NCI-H1105 treated with DMSO at 0.1 percent for 48 hours (cell line): Measurements from ENCODE around the gene LRRC41.
A peak's percentile ranks its signal among the peaks of the same experiment; 100 is the strongest.
"Not testable (repeated sequence)": the region's sequence is repeated elsewhere in the genome, so short reads cannot be mapped to it uniquely, and the experiment has no call there.

Experiments used
- DNase-seq: peaks from one replicate; lab custom pipeline; 2025; lab: John Stamatoyannopoulos, UW

LRRC41 gene, protein sequence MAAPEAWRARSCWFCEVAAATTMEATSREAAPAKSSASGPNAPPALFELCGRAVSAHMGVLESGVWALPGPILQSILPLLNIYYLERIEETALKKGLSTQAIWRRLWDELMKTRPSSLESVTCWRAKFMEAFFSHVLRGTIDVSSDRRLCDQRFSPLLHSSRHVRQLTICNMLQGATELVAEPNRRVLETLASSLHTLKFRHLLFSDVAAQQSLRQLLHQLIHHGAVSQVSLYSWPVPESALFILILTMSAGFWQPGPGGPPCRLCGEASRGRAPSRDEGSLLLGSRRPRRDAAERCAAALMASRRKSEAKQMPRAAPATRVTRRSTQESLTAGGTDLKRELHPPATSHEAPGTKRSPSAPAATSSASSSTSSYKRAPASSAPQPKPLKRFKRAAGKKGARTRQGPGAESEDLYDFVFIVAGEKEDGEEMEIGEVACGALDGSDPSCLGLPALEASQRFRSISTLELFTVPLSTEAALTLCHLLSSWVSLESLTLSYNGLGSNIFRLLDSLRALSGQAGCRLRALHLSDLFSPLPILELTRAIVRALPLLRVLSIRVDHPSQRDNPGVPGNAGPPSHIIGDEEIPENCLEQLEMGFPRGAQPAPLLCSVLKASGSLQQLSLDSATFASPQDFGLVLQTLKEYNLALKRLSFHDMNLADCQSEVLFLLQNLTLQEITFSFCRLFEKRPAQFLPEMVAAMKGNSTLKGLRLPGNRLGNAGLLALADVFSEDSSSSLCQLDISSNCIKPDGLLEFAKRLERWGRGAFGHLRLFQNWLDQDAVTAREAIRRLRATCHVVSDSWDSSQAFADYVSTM

DNA sequence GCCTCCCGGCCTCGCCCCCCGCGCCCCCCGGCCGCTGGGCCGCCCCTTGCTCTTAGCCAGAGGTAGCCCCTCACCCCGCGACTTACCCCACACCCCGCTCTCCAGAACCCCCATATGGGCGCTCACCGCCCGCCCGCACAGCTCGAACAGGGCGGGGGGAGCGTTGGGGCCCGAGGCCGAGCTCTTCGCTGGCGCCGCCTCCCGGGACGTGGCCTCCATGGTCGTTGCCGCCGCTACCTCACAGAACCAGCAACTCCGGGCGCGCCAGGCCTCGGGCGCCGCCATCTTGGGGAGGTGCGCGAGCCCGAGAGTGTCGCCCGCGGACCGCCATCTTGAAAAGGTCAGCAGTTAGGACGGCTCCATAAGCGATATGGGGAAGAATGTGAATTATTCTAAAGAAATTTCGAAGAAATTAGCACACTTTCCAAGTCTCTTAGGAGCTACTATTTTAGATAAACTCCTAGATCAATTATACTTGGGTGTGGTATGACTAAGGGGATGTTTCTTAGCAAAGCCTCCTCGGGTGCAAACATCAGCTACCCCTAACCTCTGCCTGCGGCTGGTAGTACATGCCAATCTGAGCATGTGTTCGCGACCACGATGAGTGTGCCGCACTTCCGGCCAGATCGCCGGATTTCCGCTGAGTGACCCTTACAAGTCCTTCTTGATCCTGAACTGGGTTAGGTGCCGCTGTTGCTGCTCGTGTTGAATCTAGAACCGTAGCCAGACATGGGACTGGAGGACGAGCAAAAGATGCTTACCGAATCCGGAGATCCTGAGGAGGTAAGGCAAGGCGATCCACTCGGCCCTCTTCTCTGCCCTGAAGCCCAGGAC lies at the start of gene LRRC41, which contains the start of gene UQCRH:
Gene LRRC41, minus strand, starts transcription at position 579 of the 834 bp plus-strand sequence. Its CDS starts 294 bp downstream, at position 285.
Gene UQCRH, plus strand, starts transcription at position 661 of the 834 bp plus-strand sequence. Its CDS starts 69 bp downstream, at position 730.
- peak; percentile 97 for DNase-seq

DNA sequence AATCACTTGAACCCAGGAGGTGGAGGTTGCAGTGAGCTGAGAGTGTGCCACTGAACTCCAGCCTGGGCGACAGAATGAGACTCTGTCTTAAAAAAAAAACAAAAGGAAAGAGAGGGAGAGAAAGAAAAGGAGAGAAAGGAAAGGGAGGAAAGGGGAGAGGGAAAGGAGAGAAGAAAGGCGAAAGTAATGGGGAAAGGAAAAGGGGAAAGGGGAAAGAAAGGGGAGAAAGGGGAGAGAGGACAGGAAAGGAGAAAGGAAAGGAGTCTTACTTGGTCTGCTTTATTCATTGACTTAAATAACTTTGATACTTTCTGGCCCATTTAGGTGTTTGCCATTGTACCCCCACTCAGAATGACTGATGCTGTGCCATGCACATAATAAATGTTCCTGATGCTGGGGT lies 48.9 kb upstream of the LRRC41 start:
- no peak for DNase-seq

DNA sequence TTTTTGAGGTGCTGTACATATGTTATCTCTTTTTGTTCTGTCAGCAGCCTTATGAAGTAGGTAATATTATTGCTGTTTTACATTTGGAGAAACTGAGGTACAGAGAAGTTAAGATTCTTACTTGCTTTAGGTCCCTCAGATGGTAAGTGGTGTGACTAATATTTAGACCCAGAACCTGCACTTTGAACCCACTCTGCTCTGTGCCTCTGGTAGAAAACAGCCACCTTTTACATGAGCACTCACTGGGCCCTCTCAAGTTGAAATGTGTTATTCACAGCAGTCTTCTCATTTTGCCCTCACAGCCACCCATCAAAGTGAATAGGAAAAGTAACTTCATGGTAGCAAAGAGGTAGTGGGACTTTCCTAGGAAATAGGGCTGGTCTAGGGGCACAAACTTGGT lies 41.9 kb upstream of the LRRC41 start:
- no peak for DNase-seq

DNA sequence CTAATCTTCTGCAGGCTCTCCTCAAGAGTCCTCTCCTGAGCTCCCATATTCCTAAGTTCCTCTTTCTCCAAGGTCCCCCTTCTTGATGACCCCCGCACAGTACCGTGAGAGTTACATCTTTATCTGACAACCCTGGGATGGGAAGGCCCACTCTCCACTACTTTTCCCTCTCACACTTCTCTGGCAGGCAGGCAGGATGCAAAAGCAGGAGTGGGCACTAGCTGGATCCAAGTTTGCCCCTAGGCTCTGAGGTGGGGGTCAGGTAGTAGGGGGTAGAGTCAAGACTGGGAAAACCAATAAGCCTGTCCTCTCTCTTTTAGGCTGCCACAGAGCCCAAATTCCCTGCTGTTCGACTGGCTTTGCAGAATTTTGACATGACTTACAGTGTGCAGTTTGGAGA lies 41.1 kb upstream of the LRRC41 start:
- DNase-seq: no peak

DNA sequence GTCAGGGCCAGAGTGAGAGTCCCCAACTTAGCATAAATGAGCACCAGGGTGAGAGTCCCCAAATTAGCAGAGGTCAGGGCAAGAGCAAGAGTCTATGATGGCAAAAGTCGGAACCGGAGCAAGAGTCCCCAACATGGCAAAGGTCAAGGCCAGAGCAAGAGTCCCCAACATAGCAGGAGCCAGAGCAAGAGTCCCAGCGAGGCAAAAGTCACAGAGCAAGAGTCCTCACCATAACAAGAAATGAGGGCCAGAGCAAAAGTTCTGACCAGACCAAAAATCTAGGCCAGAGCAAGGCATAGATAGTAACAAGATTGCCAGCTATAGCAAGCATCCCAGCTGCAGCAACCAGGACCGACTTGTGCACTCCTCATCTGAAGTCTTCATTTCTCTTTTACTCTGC lies 40.3 kb upstream of the LRRC41 start:
- no peak for DNase-seq

DNA sequence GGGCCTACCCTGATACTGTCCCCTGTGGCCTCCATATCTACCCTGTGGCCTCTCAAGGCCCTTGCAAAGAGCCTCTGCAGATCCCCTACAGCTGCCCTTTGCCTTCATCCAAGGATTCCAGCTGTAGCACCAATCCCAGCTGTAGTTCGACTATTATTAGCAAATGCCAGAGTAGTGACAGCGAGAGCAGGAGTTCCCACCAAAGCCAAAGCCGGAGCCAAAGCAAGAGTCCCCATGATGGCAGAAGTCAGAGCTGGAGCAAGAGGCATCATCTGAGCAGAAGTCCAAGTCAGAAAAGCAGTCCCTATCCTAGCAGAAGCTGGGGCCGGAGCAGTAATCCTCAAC lies 39.9 kb upstream of the LRRC41 start:
- DNase-seq: no peak

DNA sequence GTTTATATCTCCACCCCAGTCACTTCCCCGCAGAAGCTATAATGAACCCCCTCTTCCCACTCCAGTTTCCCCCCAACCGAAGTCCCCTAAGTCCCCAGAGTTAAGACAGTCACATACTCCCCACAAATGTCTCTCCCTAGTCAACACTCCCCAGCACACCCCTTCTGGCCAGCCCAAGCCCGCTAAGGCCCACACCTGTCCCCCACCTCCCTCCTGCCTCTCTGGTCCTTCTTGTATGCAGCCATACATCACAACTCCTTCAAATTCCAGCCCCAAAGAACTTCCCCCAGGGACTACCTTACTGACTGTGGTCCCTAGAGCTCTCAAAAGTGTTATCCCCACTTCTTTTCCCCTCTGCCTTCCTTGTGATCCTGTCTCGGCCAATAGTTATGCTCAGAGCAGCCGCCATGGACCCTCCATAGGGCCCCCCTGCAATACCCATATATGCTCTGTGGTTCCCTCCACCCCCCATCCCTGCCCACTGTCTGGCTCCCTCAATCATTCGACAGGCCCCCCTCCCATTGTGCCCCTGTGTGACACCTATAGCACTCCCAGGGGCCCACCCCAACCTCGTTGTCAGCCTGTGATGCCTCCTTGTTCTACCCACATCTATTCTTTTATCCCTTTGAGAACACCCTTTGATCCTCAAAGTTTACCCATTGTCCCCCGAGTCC lies 39.4 kb upstream of the LRRC41 start:
- no peak for DNase-seq

DNA sequence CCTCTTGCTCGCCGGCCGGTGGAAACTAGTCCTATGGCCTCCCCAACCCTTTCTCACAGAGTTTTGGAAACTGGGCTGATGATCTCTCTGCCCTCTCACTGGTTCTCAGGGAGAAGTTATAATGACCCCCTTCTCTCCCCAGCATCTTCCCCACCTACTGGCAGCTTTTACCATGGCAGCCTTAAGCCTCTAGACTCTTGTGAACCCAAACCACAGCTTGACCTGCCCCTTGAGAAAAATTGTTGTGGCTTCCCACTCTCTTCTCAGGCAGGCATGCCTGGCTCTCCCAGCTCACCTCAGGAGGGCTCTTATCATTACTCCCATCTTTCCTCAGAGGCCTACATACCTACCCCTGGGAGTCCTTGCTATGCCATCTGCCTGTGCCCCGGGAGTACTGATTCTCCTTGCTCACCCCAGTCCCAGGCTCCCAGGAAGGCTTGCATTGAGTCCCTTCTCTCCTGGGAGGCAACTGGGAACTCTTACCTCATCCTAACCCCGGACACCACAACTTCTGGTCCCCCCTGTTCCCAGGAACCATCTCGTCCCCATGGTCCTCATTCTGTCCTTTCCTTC lies 38.8 kb upstream of the LRRC41 start:
- no peak for DNase-seq

DNA sequence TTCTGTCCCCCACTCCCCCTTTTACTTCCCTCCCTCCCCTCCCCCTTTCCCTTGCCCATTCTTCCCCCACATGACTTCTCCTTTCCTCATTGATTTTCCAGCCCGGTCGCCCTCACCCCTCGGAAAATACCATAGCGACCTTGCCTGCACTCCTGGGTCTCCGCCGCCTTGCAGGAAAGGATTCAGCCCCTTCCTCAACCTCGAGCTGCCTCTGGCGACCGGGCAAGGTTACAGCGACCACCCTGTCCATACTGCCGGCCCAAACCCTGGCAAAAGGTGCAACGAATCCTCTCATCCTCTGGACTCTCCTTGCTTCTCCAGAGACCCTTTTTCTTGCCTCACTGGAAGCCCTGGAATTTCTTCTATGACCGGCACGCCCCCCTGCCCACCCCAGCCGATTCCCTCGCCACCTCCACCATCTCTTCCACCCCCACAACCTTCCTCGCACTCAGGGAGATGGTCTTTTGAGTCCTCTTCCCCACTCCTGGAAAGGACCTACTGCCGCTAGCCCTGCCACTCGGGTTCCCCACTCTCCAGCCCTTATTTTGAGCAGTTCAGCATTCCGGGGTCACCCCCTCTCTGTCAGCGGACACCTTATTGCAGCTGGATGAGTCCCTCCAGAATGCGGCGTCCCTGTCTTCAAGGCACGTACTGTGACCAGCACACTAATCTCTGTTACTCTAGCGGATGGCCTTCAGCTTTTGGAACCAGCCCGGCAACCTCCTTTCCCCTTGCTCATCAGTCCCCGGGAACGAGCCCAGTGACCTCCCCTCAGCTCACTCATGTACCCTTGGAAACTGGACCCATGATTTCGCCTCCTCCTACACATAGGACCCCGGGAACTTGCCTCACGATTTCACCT lies 38.0 kb upstream of the LRRC41 start:
- no peak for DNase-seq

DNA sequence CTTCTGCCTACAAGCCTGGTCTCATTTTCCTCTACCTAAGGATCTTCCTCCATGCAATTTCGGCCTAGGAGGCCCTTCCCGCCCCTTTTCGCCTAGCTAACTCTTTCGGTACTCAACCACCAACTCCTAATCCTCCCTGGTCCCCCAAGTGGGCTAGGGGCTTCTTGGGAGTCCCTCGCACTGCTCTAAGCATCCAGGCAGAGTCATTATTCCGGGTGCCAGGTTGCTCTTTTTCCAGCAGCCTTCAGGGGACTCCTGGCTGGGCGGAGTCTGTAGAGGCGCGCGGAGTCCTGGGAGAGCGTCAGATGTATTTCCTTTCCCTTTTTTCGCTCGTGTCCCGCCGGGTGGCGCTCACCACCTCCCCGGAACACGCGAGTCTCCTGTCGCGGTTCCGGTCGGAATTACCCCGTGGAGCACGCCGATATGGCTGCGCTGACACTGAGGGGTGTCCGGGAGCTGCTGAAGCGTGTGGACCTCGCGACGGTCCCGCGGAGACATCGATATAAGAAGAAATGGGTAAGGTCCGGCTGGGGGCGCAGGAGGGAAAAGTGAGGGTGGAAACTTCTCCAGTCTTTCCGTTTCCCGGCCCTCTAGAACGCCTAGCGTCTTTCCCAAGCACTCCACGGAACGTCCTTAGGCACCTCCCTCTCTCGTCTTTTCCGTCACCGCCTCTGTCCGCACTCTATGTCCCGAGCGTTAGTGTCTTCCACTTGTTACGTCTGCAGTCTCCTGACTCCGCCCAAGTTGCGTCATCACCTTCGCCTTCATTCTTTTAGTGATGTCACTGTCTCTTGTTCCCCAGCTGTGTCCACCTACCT lies 37.2 kb upstream of the LRRC41 start, which contains the start of gene NSUN4:
Gene NSUN4, plus strand, starts transcription at position 404 of the 818 bp plus-strand sequence. Its CDS starts 20 bp downstream, at position 424.
- DNase-seq: peak; percentile 92

DNA sequence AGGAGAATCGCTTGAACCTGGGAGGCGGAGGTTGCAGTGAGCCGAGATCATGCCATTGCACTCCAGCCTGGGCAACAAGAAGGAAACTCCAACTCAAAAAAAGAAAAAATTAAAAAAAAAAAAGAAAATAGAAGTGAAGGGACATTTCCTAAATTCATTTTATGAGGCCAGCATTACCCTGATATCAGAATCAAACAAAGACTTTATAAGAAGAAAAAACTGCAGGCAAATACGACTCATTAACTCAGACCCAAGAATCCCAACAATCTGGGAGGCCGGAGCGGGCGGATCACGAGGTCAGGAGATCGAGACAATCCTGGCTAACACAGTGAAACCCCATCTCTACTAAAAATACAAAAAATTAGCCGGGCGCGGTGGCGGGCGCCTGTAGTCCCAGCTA lies 34.0 kb upstream of the LRRC41 start:
- not testable (repeated sequence) for DNase-seq

DNA sequence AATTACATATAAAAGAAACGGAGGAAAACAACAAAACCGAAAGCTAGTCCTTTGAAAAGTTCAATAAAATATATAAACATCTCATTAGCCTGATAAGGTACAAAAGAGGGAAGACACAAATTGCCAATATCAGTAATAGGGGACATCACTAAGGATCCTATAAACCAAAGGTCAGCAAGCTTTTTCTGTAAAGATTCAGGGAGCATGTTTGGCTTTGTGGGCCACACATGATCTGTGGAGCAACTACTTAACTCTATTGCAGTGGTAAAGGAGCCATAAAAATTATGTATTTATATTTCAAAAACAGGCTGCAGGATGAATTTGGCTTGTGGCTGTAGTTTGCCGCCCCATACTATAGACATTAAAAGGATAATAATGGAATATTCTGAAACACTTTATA lies 31.7 kb upstream of the LRRC41 start:
- no peak for DNase-seq

DNA sequence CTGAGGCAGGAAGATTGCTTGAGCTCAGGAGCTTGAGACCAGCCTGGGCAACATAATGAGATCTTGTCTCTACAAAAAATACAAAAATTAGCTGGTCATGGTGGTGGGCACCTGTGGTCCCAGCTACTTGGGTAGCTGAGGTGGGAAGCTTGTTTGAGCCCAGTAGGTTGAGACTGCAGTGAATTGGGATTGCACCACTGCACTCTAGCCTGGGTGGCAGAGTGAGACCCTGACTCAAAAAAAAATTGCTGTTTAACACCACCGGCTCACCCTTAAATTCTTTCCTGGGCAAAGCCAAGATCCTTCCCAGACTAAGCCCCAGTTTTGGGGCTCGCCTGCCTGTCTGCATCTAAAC lies 30.6 kb upstream of the LRRC41 start:
- DNase-seq: no peak

DNA sequence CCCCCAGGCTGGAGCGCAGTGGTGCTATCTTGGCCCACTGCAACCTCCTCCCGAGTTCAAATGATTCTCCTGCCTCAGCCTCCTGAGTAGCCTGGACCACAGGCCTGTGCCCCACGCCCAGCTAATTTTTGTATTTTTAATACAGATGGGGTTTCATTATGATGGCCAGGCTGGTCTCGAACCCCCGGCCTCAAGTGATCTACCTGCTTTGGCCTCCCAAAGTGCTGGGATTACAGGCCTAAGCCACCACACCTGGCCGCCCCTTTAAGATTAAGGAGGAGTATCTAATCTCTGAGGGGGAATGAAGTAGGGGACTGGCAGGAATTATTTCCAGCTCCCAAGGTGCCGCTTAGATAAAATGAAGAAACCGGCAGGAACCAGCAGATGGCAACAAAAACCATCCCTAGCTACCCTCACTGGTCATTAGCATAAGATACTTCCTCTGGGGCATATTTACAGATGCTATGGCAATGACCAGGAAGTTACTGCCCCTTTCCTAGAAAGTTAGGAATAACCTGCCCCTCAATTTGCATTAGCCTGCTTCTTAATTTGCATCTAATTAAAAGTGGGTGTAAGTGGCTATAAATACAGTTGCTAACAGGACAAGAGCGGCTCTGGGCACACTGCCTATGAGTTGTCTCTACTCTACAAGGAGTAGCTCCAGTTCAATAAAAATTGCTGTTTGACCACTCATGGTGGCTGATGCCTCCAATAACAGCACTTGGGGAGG lies 30.0 kb upstream of the LRRC41 start:
- peak; percentile 10 for DNase-seq

DNA sequence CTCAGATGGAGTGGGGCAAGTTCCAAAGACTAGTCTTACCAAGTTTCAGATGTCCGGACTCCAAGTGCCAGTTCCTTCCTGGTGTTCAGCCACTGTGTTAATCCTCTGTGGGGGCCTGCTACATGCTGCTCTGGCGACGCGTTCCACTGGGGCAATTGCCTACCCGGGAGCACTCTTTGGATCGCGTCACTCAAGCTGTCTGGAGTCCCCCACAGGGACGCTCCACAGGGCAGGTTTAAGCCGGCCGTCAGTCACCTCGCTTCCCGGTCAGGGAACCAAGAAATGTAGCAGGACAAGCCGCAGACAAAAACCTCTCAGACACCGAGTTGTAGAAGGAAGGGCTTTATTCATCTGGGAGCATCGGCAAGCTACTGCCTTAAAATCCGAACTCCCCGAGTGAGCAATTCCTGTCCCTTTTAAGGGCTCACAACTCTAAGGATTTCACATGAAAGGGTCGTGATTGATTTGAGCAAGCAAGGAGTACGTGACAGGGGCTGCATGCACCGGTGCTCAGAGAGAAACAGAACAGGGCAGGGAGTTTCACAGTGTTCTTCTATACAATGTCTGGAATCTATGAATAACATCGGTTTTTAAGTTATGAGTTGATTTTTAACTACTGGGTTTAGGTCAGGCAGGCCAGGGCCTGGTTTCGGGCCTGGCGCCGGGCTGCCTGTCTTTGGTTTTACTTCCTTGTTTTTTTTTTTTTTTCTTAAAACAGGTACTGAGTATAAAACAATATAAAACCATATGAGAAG lies 28.5 kb upstream of the LRRC41 start:
- DNase-seq: not testable (repeated sequence)

DNA sequence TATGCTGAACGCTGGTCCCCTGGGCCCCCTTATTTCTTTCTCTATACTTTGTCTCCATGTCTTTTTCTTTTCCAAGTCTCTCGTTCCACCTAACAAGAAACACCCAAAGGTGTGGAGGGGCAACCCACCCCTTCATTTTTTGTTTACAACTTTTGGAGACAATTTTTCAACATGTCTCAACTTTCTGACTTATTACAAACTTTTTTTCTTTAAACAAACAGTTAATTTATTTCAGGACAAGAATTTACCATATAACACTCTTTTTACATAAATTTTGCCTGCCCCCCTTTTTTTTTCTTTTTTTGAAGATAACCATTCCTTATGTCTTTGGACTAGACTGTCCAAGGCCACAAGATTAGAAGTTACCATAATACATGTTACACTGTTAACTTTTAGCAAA lies 27.0 kb upstream of the LRRC41 start:
- not testable (repeated sequence) for DNase-seq

DNA sequence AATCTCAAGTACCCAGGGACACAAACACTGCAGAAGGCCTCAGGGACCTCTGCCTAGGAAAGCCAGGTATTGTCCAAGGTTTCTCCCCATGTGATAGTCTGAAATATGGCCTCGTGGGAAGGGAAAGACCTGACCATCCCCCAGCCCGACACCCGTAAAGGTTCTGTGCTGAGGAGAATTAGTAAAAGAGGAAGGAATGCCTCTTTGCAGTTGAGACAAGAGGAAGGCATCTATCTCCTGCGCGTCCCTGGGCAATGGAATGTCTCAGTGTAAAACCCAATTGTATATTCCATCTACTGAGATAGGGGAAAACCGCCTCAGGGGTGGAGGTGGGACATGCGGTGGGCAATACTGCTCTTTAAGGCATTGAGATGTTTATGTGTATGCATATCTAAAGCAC lies 26.4 kb upstream of the LRRC41 start:
- DNase-seq: not testable (repeated sequence)

DNA sequence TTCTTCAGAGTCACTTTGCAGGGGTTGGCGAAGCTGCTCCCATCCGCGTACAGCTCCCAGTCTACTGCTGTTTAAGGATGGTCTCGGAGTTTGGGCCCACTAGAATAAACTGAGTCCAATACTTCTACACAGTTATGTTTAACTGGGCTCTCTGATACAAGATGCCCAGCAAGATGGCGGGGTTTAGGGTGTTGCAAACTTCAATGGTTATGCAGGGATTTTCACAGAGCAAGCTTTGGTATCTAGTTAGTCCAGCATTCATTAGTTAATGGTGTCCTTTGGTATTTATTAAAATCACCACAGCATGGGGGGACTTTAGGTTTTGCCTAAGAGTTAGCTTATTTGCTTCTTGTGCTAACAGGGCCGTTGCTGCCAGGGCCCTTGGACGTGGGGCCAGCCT lies 24.8 kb upstream of the LRRC41 start:
- not testable (repeated sequence) for DNase-seq
